GM12878 (cell line): ENCODE results near the gene ERICH4. TPM values are rescaled to one million over a fixed set of nuclear protein-coding genes. Genes with fewer than 3 reads are reported as not detected.

Experiments
- ATAC-seq: fragments of 200-7000 bp; cut with Tn5 transposase; 3 replicates; pipeline ENCODE4 v1.9.1; 2020; ENCODE audit warnings: mild to moderate bottlenecking, moderate library complexity
- BruUV-seq: library from RNA; stranded (reverse); fragments of 400-500 nt; replicated peaks from 2 replicates; lab custom pipeline; 2021; lab: Mats Ljungman, UMichigan
- CTCF ChIA-PET: fragments of 300-600 bp; sonication (Branson Sonifier 250); formaldehyde crosslinking; extraction: SDS; loops from one replicate; lab custom pipeline; 2021; ENCODE audit warnings: inconsistent platforms; lab: Yijun Ruan, JAX
- POLR2A ChIA-PET: fragments of 350-600 bp; formaldehyde crosslinking; extraction: SDS; loops from one replicate; lab custom pipeline; 2021; ENCODE audit warnings: inconsistent platforms; lab: Charles Lee
- RAD21 ChIA-PET: fragments of 300-600 bp; sonication (Branson Sonifier 250); formaldehyde crosslinking; loops from one replicate; lab custom pipeline; 2023; ENCODE audit warnings: antibody characterized with exemption; ENCODE audit not compliant: unreplicated experiment; lab: Charles Lee
- SMC1A ChIA-PET: fragments of 300-600 bp; sonication (Branson Sonifier 250); formaldehyde crosslinking; loops from one replicate; lab custom pipeline; 2023; ENCODE audit not compliant: unreplicated experiment, uncharacterized antibody; lab: Charles Lee
- DNase-seq: peaks from one replicate; pipeline ENCODE4 v3.0.0-alpha.2; 2011; ENCODE audit warnings: low read depth, low spot score
- FAIRE-seq: peaks from 3 replicates; lab custom pipeline; 2011; peaks lifted over from hg19 to GRCh38; lab: Jason Lieb, UNC
- H2AFZ ChIP-seq: 2 replicates; pipeline ENCODE4 v1.6.0; 2011; ENCODE audit warnings: low read depth, low read length, control low read depth; ENCODE audit not compliant: control insufficient read depth
- H3K27ac ChIP-seq: 2 replicates; pipeline ENCODE4 v1.5.1; 2011; ENCODE audit warnings: control low read depth; ENCODE audit not compliant: control insufficient read depth, insufficient read depth
- H3K27me3 ChIP-seq, 2 experiments: replicated peaks in 1 of 2; 2 replicates each; pipeline versions ENCODE4 v1.6.0 to v1.6.1; 2011; ENCODE audit warnings: low read length in 1 of 2; ENCODE audit not compliant: control insufficient read depth in 2 of 2, insufficient read depth in 2 of 2
- H3K36me3 ChIP-seq, 2 experiments: 2 replicates each; pipeline ENCODE4 v1.5.1; 2011; ENCODE audit warnings: low read length in 1 of 2; ENCODE audit not compliant: control insufficient read depth in 2 of 2, insufficient read depth in 2 of 2
- H3K4me1 ChIP-seq: 2 replicates; pipeline ENCODE4 v1.6.1; 2011; ENCODE audit warnings: mild to moderate bottlenecking, low read length, moderate library complexity, mixed read lengths; ENCODE audit not compliant: control insufficient read depth, insufficient read depth
- H3K4me2 ChIP-seq: 2 replicates; pipeline ENCODE4 v1.6.0; 2011; ENCODE audit warnings: control low read depth; ENCODE audit not compliant: control insufficient read depth, insufficient read depth
- H3K4me3 ChIP-seq: fragments of 200-600 bp; sonication (generic); 2 replicates; pipeline ENCODE4 v1.5.1; 2016
- H3K79me2 ChIP-seq: 2 replicates; pipeline ENCODE4 v1.6.0; 2011; ENCODE audit warnings: low read length; ENCODE audit not compliant: control insufficient read depth, insufficient read depth
- H3K9ac ChIP-seq: 2 replicates; pipeline ENCODE4 v1.8.0; 2011; ENCODE audit warnings: low read length, control low read depth, mixed read lengths; ENCODE audit not compliant: control insufficient read depth, insufficient read depth
- H3K9me3 ChIP-seq: replicated peaks from 3 replicates; pipeline ENCODE4 v1.5.1; 2011; ENCODE audit warnings: mild to moderate bottlenecking, low read length; ENCODE audit not compliant: control insufficient read depth, insufficient read depth
- H4K20me1 ChIP-seq: 2 replicates; pipeline ENCODE4 v1.6.0; 2011; ENCODE audit not compliant: control insufficient read depth, insufficient read depth
- ASH2L ChIP-seq: fragments of 300-600, 200-600 bp; sonication (generic); IDR thresholded peaks from 2 replicates; pipeline ENCODE4 v1.6.1; 2017; ENCODE audit warnings: low read depth, mild to moderate bottlenecking, borderline replicate concordance
- CTCF ChIP-seq, 3 experiments: IDR thresholded peaks in 2 of 3; conservative IDR thresholded peaks in 1 of 3; 2 replicates each; pipeline ENCODE4 v1.5.1; 2011; ENCODE audit warnings: low read depth in 3 of 3, low read length in 3 of 3, mild to moderate bottlenecking in 3 of 3, control low read depth in 2 of 3, moderate library complexity in 2 of 3, inconsistent platforms in 1 of 3, mixed read lengths in 1 of 3; ENCODE audit not compliant: control insufficient read depth in 2 of 3, insufficient read depth in 1 of 3; ENCODE audit errors: extremely low read depth in 1 of 3
- RCOR1 ChIP-seq: conservative IDR thresholded peaks from 2 replicates; pipeline ENCODE4 v1.6.1; 2012; ENCODE audit warnings: low read depth, low read length, improper control_type of control experiment
- WGBS: methylation state at CpG from one replicate; pipeline ENCODE4 v1.1.6; 2016; ENCODE audit warnings: low lambda C conversion rate; ENCODE audit not compliant: insufficient replicate concordance, insufficient coverage; ENCODE audit errors: missing lambda C conversion rate; 5-methylcytosine and 5-hydroxymethylcytosine counted together
- in situ Hi-C: fragments of 300-500 bp; cut with MboI; formaldehyde crosslinking; loops from 9 replicates; pipeline ENCODE4 v1.14.3; 2018; ENCODE audit warnings: mixed read lengths
- intact Hi-C: fragments of 100-400 bp; cut with micrococcal nuclease; formaldehyde crosslinking; loops from one replicate; pipeline ENCODE4 v1.14.2; 2022; ENCODE audit not compliant: unreplicated experiment
- polyA plus RNA-seq, 11 experiments: library from polyadenylated mRNA; depleted of rRNA in 4 of 11; unstranded in 6 of 11; stranded (reverse) in 5 of 11; fragments of >200 nt; fragmentation: Nextera tagmentation in 4 of 11; fragmentation: Illumina TruSeq in 1 of 11; extraction: Ambion mirVana in 4 of 11; extraction: Trizol in 1 of 11; gene quantifications; 1 replicate in 1 of 11; 2 replicates in 10 of 11; pipeline versions ENCODE4 v1.2.1 to v1.2.3, GENCODE V29; 2011 to 2016; ENCODE audit warnings: inconsistent platforms in 2 of 11, missing spikeins in 2 of 11, low read depth in 1 of 11
- total RNA-seq, 4 experiments: library from RNA; depleted of rRNA in 3 of 4; stranded (reverse); fragments of >200 nt in 3 of 4; fragmentation: Illumina TruSeq in 1 of 4; extraction: Trizol in 1 of 4; gene quantifications; 2 replicates each; pipeline versions ENCODE4 v1.2.1 to v1.2.3, GENCODE V29; 2013 to 2021

ERICH4 gene
- total and polyA plus RNA-seq, 10 of the 15 experiments (the other 5 are each of a cell fraction or from before 2014, with no cell fraction given) = not detected

- Histone ChIP-seq H3K4me1 (no peaks in the 10 kb centered on the region; the same call in 1 of the 2 replicates), H3K27ac (no peak overlapping the region), H3K27me3 (no peaks in the 10 kb centered on the region), H3K9me3 (no peaks in the 10 kb centered on the region), H4K20me1 (no peaks in the 10 kb centered on the region), H3K4me3 (no peak overlapping the region)
- no peak for FAIRE-seq
- SMC1A ChIA-PET = interaction anchor here (1.0 to 5.1 kb wide), 9 partner anchors 8 to 244 kb away, joined by 3 to 69 read pairs (median 9); partner anchors contain the start of gene DMAC2
- no peak for DNase-seq
- no peak for ATAC-seq
- no TSS peak for BruUV-seq
- 51% methylated on average over 12 of the region's 12 CpGs for whole genome bisulfite sequencing
- TF ChIP-seq RCOR1 (no peak), CTCF (IDR thresholded peaks at IDR 0.05 in 2 of 3, conservative IDR thresholded peaks at IDR 0.05 in 1 of 3; ENCODE audit: control insufficient read depth in 2 of 3, extremely low read depth in 1 of 3, insufficient read depth in 1 of 3, low read depth in 3 of 3, low read length in 3 of 3) (peak in 2 of 3 experiments; percentile 6 to 10; a peak in 1 of 6 replicates), ASH2L (no peak)
- TF ChIP-seq, all 136 proteins: peak for 1
- ChIA-PET CTCF (interaction anchor here (0.6 to 10.9 kb wide), 10 partner anchors 9 to 149 kb away, joined by 3 to 314 read pairs (median 12); partner anchors contain the start of gene DMAC2), POLR2A (no interaction called here), RAD21 (interaction anchor here (0.7 to 5.5 kb wide), 8 partner anchors 9 to 680 kb away, joined by 3 to 56 read pairs (median 8); partner anchors contain the start of gene DMAC2)
- Histone ChIP-seq H3K4me2 (no peak overlapping the region), H2AFZ (no peak overlapping the region), H3K36me3 (no peaks in the 10 kb centered on the region), H3K9ac (no peak overlapping the region), H3K79me2 (no peaks in the 10 kb centered on the region)
- intact Hi-C loops (loop anchor here (5.0 kb wide), 1 partner anchor 96 kb away; the partner anchor contains the start of gene TGFB1), in situ Hi-C loops (loop anchor here (10.0 kb wide), 2 partner anchors 87 to 127 kb away; partner anchors contain the start of gene CEACAM21)
Observed at GRCh38 chr19:41447732-41448332, 4.9 kb downstream of the ERICH4 start.
